ENCODE data around the gene NKD1. TPM values are rescaled to one million over a fixed set of nuclear protein-coding genes. Genes with fewer than 3 reads are reported as not detected.

The NKD1 gene
- total RNA-seq, 6 donors from 2014 or later = 9.9 to 59.7 (median 21.4) TPM

DNA sequence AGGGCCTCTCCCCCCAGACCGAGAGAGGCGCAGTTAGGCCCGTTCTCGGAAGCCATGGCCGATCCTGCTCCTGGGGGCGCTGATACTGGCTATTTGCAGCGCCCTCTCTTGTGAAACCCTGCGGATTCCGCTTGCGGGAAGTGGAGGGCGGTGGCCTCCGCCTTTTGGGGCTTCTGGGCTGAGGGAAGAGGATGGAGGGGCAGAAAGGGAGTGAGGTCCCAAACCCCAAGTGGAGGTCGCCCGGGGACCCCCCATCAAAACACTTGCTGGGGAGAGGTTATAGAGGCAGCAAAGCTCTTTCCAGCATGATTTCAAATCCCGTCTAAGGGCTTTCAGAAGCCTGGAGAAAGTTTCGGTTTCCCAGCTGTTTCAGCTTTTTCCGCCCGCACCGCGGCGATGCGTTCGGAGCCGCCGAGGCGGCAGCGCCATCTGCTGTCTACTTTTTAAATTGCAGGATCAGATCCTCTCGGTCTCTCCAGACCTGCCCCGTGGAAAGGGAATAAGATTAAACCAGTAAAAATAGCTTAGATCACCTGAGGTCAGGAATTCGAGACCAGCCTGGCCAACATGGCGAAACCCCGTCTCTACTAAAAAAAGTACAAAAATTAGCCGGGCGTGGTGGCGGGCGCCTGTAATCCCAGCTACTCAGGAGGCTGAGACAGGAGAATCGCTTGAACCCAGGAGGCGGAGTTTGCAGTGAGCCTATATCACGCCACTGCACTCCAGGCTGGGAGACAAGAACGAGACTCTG is 117.1 kb downstream of the NKD1 start:
- H3K27me3 ChIP-seq = no peaks in the 10 kb centered on the region
- peak overlapping the region; percentile 30 to 57 (median 50) for H3K4me3 ChIP-seq
- WGBS, 2 donors = 14 to 19% methylated on average over 26 to 36 of the region's 40 CpGs
- ATAC-seq (ENCODE audit: low FRiP score in 2 of 2) = peak; percentile 77 to 93
- peak; percentile 83 to 91 for DNase-seq
- no peaks in the 10 kb centered on the region for H3K9me3 ChIP-seq
- peak in 1 of 2 donors; percentile 6 for TF ChIP-seq POLR2AphosphoS5 (IDR thresholded peaks at IDR 0.05)
- TF ChIP-seq, protein P1, sequence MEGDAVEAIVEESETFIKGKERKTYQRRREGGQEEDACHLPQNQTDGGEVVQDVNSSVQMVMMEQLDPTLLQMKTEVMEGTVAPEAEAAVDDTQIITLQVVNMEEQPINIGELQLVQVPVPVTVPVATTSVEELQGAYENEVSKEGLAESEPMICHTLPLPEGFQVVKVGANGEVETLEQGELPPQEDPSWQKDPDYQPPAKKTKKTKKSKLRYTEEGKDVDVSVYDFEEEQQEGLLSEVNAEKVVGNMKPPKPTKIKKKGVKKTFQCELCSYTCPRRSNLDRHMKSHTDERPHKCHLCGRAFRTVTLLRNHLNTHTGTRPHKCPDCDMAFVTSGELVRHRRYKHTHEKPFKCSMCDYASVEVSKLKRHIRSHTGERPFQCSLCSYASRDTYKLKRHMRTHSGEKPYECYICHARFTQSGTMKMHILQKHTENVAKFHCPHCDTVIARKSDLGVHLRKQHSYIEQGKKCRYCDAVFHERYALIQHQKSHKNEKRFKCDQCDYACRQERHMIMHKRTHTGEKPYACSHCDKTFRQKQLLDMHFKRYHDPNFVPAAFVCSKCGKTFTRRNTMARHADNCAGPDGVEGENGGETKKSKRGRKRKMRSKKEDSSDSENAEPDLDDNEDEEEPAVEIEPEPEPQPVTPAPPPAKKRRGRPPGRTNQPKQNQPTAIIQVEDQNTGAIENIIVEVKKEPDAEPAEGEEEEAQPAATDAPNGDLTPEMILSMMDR (IDR thresholded peaks at IDR 0.05) = peak; percentile 81 to 94 (median 86)
- no peak for TF ChIP-seq EP300 (IDR thresholded peaks at IDR 0.05)
- no peak for TF ChIP-seq POLR2A (IDR thresholded peaks at IDR 0.05)
- peak overlapping the region; percentile 64 to 86 (median 76) for H3K27ac ChIP-seq
- H3K36me3 ChIP-seq = no peaks in the 10 kb centered on the region
- peaks cover 14 to 29% (median 20%) of the 10 kb centered on the region in 4 donors for H3K4me1 ChIP-seq

GRCh38 chr16:50666658-50667496 is 118.7 kb downstream of the NKD1 start:
- Histone ChIP-seq H3K27ac (peak overlapping the region in 3 of 4 donors; percentile 27 to 72 (median 70)), H3K4me1 (peaks cover 14 to 29% (median 20%) of the 10 kb centered on the region in 4 donors), H3K36me3 (no peaks in the 10 kb centered on the region), H3K27me3 (no peaks in the 10 kb centered on the region), H3K9me3 (peaks cover 2 to 5% (median 4%) of the 10 kb centered on the region in 4 donors), H3K4me3 (peak overlapping the region in 1 of 4 donors; percentile 26)
- no peak for TF ChIP-seq EP300 (IDR thresholded peaks at IDR 0.05)
- TF ChIP-seq POLR2A (IDR thresholded peaks at IDR 0.05) = no peak
- TF ChIP-seq POLR2AphosphoS5 (IDR thresholded peaks at IDR 0.05) = no peak
- TF ChIP-seq, protein P1 (IDR thresholded peaks at IDR 0.05) = no peak
- 56 to 57% methylated on average over 9 of the region's 9 CpGs for WGBS, 2 donors
- DNase-seq (no peak), ATAC-seq (ENCODE audit: low FRiP score in 2 of 2) (peak; percentile 7 to 38)

- 87 to 90% methylated on average over 12 to 21 of the region's 21 CpGs for whole genome bisulfite sequencing, 2 donors
- no peak overlapping the region for H3K4me3 ChIP-seq
- no peak for ATAC-seq (ENCODE audit: low FRiP score in 2 of 2)
- peak overlapping the region in 3 of 4 donors; percentile 14 to 72 (median 70) for H3K27ac ChIP-seq
- H3K27me3 ChIP-seq = no peaks in the 10 kb centered on the region
- peaks cover 0 to under 1% (median 0%) of the 10 kb centered on the region in 4 donors for H3K36me3 ChIP-seq
- TF ChIP-seq, protein P1 (IDR thresholded peaks at IDR 0.05) = no peak
- TF ChIP-seq EP300 (IDR thresholded peaks at IDR 0.05) (no peak), POLR2AphosphoS5 (IDR thresholded peaks at IDR 0.05) (no peak), POLR2A (IDR thresholded peaks at IDR 0.05) (no peak)
- peaks cover 14 to 29% (median 20%) of the 10 kb centered on the region in 4 donors for H3K4me1 ChIP-seq
- H3K9me3 ChIP-seq = peaks cover 5 to 13% (median 11%) of the 10 kb centered on the region in 4 donors
- DNase-seq = no peak
Measured at GRCh38 chr16:50667497-50668367, 119.5 kb downstream of the NKD1 start.

DNA sequence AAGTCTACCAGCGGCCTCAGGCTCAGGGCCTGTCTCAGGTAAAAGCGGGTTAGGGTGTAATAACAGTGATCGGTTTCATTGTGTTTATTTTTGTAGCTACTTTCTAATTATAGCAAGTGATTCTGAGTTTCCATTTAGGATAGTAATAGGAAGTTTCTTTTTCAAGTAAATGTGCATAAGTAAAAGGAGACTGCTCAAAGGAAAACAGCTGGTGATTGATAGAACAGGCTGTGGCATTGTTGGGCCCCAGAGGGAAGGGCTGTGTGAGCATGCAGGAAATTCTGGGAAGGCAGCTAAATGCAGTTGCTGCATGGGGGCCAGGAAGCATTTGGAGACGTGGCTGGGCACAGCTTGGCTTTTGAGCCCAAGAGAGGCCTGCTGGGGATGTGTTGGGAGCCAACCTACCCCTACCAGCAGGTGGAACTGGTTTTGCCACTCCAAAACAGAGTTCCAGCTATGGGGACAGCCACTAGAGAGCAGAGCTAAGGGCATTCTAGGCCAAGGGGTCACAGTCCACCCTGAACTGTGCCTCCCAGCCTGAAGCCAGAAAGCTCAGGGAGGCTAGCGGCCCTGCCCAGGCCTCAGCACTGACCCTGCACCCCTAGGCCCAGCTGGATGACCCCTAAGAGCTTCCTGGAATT is 120.3 kb downstream of the NKD1 start:
- peak in 1 of 2 donors; percentile 75 for ATAC-seq (ENCODE audit: low FRiP score in 2 of 2)
- peak in 1 of 2 donors; percentile 80 for DNase-seq
- no peak overlapping the region for H3K4me3 ChIP-seq
- peaks cover 0 to 8% (median 6%) of the 10 kb centered on the region in 4 donors for H3K36me3 ChIP-seq
- no peaks in the 10 kb centered on the region for H3K27me3 ChIP-seq
- H3K4me1 ChIP-seq = peaks cover 14 to 29% (median 20%) of the 10 kb centered on the region in 4 donors
- H3K9me3 ChIP-seq = peaks cover 5 to 20% (median 16%) of the 10 kb centered on the region in 4 donors
- peak overlapping the region in 3 of 4 donors; percentile 14 to 72 (median 70) for H3K27ac ChIP-seq
- TF ChIP-seq POLR2AphosphoS5 (IDR thresholded peaks at IDR 0.05) (peak in 1 of 2 donors; percentile 37), POLR2A (IDR thresholded peaks at IDR 0.05) (peak in 1 of 4 donors; percentile 15), EP300 (IDR thresholded peaks at IDR 0.05) (no peak)
- TF ChIP-seq, protein P1 (IDR thresholded peaks at IDR 0.05) = peak in 2 of 6 experiments; percentile 18 to 28
- 57 to 58% methylated on average over 4 to 5 of the region's 5 CpGs for WGBS, 2 donors
